Mammary epithelial cell (primary cell): ENCODE results near the gene MYO18A.

Experiments
- CTCF ChIP-seq, 2 donors: IDR thresholded peaks in 1 of 2; conservative IDR thresholded peaks in 1 of 2; 2 replicates each; pipeline ENCODE4 v1.5.1; 2011 to 2012; ENCODE audit warnings: inconsistent platforms in 2 of 2, low read length in 2 of 2, mild to moderate bottlenecking in 2 of 2, control low read depth in 1 of 2, low read depth in 1 of 2; ENCODE audit not compliant: insufficient read depth in 1 of 2; ENCODE audit errors: extremely low read depth in 1 of 2
- EZH2 ChIP-seq: IDR thresholded peaks from 2 replicates; pipeline ENCODE4 v1.6.1; 2012; ENCODE audit warnings: low read length, inconsistent platforms, borderline replicate concordance

DNA sequence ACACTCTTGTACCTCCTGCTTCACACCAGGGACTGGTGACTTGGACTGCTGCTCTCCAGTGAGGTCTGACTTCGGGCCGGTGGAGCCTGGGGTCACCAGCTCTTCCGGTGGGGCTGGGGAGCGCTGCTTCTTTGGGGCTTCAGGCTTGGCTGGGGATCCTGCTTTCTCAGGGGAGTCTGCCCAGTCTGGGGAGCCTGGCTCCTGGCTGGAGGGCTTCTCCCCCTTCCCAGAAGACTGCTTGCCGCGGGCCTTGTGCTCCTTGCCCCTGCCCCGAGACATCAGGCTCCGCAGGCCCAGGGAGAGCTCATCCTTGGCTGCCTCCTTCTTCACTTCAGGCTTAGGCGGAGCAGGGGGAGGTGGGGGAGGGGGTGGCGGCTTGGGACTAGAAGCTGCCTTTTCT lies 52.4 kb downstream of the MYO18A start:
- TF ChIP-seq CTCF (conservative IDR thresholded peaks at IDR 0.05 in 1 of 2, IDR thresholded peaks at IDR 0.05 in 1 of 2; ENCODE audit: extremely low read depth in 1 of 2, insufficient read depth in 1 of 2, low read depth in 1 of 2, low read length in 2 of 2) (no peak), EZH2 (no peak)
